ENCODE results near the gene CYP3A4.
"Not testable (repeated sequence)": the region's sequence is repeated elsewhere in the genome, so short reads cannot be mapped to it uniquely, and the experiment has no call there.

Gene CYP3A4

DNA sequence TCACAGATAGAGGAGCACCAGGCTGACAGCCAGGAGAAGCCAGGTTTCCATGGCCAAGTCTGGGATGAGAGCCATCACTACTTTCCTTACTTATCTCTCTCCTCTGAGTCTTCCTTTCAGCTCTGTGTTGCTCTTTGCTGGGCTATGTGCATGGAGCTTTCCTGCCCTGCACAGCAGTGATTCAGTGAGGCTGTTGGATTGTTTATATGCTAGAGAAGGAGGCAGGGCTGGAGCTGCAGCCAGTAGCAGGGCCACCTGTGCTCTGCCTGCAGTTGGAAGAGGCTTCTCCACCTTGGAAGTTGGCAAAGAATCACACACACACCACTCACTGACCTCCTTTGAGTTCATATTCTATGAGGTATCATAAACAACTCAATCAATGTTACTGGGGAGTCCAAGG, at the start of gene CYP3A4:
Gene CYP3A4, minus strand, starts transcription at position 178 of the 400 bp plus-strand sequence. Its CDS starts 103 bp downstream, at position 75.
- DNase-seq (ENCODE audit: extremely low spot score, insufficient read length, low read depth) = no peak
- no peak for FAIRE-seq

DNA sequence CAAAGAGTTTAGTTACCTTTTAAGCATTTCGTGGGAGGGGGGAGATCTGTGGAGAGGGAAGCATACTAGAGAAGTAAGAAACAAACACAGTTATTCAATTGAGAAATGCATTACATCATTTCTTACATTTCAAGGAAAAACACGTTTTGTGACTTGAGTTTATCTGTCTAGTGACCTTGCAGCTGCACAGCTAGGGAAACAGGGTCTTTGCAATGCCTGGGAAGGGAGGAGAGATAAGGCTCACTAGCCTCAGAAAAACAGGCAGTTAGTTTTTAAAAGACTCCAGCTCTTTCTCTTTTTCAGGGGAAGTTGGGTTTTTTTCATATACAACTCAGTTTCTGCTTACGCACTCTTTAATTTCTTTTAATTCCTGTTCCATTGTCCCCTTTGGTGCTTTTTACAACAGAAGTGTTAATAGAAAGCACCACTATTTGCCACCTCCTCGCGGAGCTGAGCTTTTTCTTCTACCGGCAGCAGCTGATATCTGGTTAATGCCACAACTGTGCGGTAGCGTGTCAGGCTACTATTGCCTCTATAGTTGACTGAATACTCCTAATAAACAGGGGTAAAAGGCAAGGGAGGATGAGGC, 49.4 kb upstream of the CYP3A4 start:
- DNase-seq (ENCODE audit: extremely low spot score, insufficient read length, low read depth) = no peak
- FAIRE-seq = no peak

DNA sequence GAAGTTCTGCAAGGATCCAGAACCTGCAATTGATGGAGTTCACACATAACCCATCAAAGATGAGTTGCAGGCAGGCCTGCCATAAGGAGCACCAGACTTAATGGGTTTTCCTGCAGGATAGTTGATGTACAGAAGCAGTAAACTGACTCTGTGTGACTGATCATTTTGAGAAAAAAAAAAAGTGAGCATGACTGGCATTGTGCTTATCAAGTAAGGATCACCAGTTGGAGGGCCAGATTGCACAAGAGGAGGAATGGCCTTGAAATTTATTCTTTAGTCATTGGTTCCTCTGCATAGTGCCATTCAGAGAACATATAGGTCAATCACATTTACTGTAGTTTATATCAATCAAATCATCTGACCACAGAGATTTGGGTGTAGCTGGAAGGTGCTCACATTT, 47.6 kb upstream of the CYP3A4 start:
- DNase-seq (ENCODE audit: extremely low spot score, insufficient read length, low read depth) (no peak), FAIRE-seq (no peak)

- DNase-seq (ENCODE audit: extremely low spot score, insufficient read length, low read depth) (peak; percentile 17), FAIRE-seq (peak; percentile 91)
Measured at GRCh38 chr7:99829524-99830160, 45.7 kb upstream of the CYP3A4 start.

DNA sequence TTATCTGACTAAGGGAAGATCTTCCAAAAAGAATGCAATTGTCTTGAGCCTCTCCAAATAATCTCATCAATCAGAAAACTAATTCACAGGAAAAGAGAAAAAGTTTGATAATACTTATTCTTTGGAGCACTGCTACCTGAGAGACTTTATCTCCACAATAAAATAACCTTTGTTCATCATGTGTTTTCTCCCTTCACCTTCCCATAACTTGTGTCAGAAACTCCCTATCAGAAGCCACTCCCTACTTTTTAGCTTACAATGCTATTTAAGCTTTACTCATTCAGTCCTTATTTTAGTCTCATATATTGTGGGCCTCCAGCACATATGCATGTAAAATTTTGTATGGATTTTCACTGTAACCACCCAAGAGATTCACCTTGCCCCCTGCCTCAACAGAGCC, 44.8 kb upstream of the CYP3A4 start:
- DNase-seq (ENCODE audit: extremely low spot score, insufficient read length, low read depth) = no peak
- no peak for FAIRE-seq

GRCh38 chr7:99827040-99827778, 43.2 kb upstream of the CYP3A4 start:
- DNase-seq (ENCODE audit: extremely low spot score, insufficient read length, low read depth) (no peak), FAIRE-seq (no peak)

DNA sequence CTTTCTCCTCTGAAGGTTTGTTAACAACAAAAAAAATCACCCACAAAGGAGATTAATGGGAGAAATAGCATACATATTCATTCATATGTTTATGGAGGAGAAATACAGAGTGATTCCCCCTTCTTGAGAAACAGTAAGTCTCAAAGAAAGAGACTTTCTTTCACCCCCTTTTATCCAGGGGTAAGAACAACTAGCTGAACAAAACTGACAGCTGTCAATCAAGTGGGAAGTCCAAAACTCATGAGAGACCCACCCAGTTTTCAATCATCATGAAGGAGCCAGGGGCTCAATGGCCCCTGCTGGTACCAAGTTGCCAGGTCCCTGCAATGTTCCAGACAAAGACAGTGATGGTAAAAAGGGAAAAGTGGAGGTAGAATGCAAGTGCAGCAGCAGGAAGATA, 41.9 kb upstream of the CYP3A4 start:
- FAIRE-seq (no peak), DNase-seq (ENCODE audit: extremely low spot score, insufficient read length, low read depth) (no peak)

- no peak for FAIRE-seq
Measured at GRCh38 chr7:99825452-99825851, 41.5 kb upstream of the CYP3A4 start.

DNA sequence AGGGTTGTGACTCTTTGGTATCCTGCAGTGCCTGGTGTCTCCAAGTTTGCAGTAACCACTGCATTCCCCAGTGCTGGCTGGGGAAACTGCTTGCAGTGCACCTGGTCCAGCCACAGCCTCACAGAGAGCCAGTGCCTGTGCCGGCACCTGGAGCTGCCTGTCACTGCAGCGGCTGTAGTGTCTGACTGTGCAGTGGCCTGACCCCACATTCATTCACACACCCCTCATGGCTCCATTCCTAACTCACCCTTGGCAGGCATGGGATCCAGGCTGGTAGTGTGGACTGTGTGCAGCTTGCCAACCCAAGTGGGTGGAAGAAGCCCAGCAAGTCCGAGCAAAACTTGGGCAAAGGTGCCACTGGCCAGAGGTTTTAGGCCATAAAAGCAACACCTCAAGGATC, 40.1 kb upstream of the CYP3A4 start:
- FAIRE-seq (no peak), DNase-seq (ENCODE audit: extremely low spot score, insufficient read length, low read depth) (no peak)

More at GRCh38 chr7:99825452-99825851, 41.5 kb upstream of the CYP3A4 start:
- DNase-seq (ENCODE audit: extremely low spot score, insufficient read length, low read depth) = no peak

DNA sequence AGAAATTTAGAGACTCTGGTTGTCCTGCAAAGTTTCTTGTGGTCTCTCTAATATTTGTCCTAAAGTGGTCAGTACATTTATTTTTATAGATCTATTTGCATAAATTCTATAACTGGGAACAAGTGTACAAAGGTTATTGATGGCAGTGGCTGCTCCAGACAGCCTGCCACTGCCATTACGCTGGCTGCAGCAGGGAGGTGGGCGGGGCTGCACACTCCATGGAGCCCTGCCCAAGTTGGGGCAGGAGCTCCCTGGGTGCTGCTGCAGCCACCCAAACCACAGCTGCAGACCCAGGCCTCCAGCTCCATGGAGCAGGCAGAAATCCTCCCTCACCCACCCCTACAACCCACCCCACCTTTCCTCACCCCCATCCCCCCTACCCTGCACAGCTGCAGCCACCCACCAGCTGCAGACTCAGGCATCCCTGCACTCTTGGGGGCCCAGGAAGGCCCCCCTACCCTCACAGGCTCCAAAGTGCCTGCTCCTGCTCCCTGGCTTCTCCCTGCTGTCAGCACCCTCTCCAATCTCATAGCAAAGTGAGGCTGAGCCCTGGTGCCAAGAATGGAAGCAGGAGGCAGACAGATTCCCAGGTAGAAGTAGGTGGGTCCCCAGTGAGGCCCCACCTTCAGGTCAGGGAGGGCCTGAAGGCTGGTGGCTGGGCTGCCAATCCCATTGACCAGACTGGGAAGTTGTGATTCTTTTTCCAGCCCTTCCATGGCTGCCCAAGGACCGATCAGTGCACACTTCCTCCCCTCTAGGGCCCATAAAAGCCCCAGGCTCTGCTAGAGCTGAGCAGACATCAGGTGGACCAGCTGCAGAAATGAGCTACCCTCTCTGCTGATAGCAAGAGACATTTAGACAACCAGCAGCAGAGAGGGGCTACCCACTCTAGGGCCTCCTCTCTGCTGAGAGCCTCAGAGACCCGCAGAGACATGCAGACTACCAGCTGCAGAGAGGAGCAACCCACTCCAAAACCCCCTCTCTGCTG, 39.0 kb upstream of the CYP3A4 start:
- FAIRE-seq (no peak), DNase-seq (ENCODE audit: extremely low spot score, insufficient read length, low read depth) (no peak)

GRCh38 chr7:99820408-99821027, 36.5 kb upstream of the CYP3A4 start:
- no peak for FAIRE-seq
- DNase-seq (ENCODE audit: extremely low spot score, insufficient read length, low read depth) = no peak

- no peak for FAIRE-seq
Measured at GRCh38 chr7:99808766-99809165, 24.8 kb upstream of the CYP3A4 start.

GRCh38 chr7:99806839-99807478, 23.0 kb upstream of the CYP3A4 start:
- DNase-seq (ENCODE audit: extremely low spot score, insufficient read length, low read depth) (no peak), FAIRE-seq (no peak)

More at GRCh38 chr7:99808766-99809165, 24.8 kb upstream of the CYP3A4 start:
- DNase-seq (ENCODE audit: extremely low spot score, insufficient read length, low read depth) = no peak

DNA sequence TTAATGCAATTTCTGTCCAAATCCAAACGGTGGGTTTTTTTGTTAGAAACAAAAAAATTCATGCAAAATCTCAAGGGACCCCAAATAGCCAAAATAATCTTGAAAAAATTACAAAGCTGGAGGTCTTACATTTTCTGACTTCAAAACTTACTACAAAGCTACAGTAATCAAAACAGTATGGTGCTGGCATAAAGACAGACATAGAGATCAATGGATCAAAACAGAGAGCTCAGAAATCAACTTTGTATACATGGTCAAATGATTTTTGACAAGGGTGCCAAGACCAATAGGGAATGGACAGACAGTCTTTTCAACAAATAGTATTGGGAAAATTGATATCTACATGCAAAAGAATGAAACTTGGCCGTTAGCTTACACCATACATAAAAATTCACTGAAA, 21.7 kb upstream of the CYP3A4 start:
- FAIRE-seq = no peak
- DNase-seq (ENCODE audit: extremely low spot score, insufficient read length, low read depth) = no peak

- not testable (repeated sequence) for FAIRE-seq; DNase-seq (ENCODE audit: extremely low spot score, insufficient read length, low read depth)
Measured at GRCh38 chr7:99803118-99803517, 19.1 kb upstream of the CYP3A4 start.

GRCh38 chr7:99801407-99801806, 17.4 kb upstream of the CYP3A4 start:
- DNase-seq (ENCODE audit: extremely low spot score, insufficient read length, low read depth); FAIRE-seq: not testable (repeated sequence)

- DNase-seq (ENCODE audit: extremely low spot score, insufficient read length, low read depth) (no peak), FAIRE-seq (no peak)
Measured at GRCh38 chr7:99798972-99799371, 15.0 kb upstream of the CYP3A4 start.

DNA sequence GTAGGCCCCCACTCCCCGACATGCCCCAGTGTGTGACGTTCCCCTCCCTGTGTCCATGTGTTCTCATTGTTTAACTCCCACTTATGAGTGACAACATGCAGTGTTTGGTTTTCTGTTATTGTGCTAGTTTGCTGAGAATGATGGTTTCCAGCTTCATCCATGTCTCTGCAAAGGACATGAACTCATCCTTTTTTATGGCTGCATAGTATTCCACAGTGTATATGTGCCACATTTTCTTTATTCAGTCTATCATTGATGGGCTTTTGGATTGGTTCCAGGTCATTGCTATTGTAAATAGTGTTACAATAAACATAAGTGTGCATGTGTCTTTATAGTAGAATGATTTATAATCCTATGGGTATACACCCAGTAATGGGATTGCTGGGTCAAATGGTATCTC, 11.9 kb upstream of the CYP3A4 start:
- DNase-seq (ENCODE audit: extremely low spot score, insufficient read length, low read depth); FAIRE-seq: not testable (repeated sequence)
